Endothelial cell of umbilical vein (primary cell): ENCODE data around the gene PRR7. TPM values are rescaled to one million over a fixed set of nuclear protein-coding genes. Genes with fewer than 3 reads are reported as not detected.

ENCODE experiments used
- BruUV-seq: library from RNA; stranded (reverse); fragments of 400-500 nt; replicated peaks from 2 replicates; lab custom pipeline; 2021; lab: Mats Ljungman, UMichigan
- CTCF ChIA-PET: fragments of 300-600, 350-600 bp; sonication (Branson Sonifier 250); formaldehyde crosslinking; loops from one replicate; lab custom pipeline; 2021; ENCODE audit warnings: antibody characterized with exemption, inconsistent platforms; lab: Charles Lee
- POLR2A ChIA-PET: fragments of 300-600, 350-600 bp; sonication (Branson Sonifier 250); formaldehyde crosslinking; loops from one replicate; lab custom pipeline; 2021; ENCODE audit warnings: antibody characterized with exemption, inconsistent platforms; lab: Charles Lee
- DNase-seq: peaks from one replicate; pipeline ENCODE4 v3.0.0-alpha.2; 2011; ENCODE audit warnings: low read depth, low spot score
- FAIRE-seq: peaks from 2 replicates; lab custom pipeline; 2011; peaks lifted over from hg19 to GRCh38; lab: Jason Lieb, UNC
- H2AFZ ChIP-seq: 2 replicates; pipeline ENCODE4 v1.6.0; 2012; ENCODE audit warnings: low read depth, low read length, control low read depth, inconsistent platforms
- H3K27ac ChIP-seq: 2 replicates; pipeline ENCODE4 v1.5.1; 2011; ENCODE audit warnings: low read depth, mild to moderate bottlenecking, control low read depth, low read length, moderate library complexity; ENCODE audit not compliant: insufficient read depth
- H3K27me3 ChIP-seq, 2 experiments: 2 replicates each; pipeline versions ENCODE4 v1.6.0 to v1.6.1; 2011; ENCODE audit warnings: low read length in 2 of 2, mixed read lengths in 1 of 2; ENCODE audit not compliant: control insufficient read depth in 2 of 2, insufficient read depth in 2 of 2
- H3K36me3 ChIP-seq, 2 experiments: 2 replicates in 1 of 2; 3 replicates in 1 of 2; pipeline ENCODE4 v1.5.1; 2011; ENCODE audit warnings: low read length in 2 of 2, mild to moderate bottlenecking in 1 of 2, moderate library complexity in 1 of 2; ENCODE audit not compliant: control insufficient read depth in 2 of 2, insufficient read depth in 2 of 2; ENCODE audit errors: extremely low read depth in 1 of 2
- H3K4me1 ChIP-seq: 3 replicates; pipeline ENCODE4 v1.5.1; 2011; ENCODE audit warnings: mild to moderate bottlenecking, low read length; ENCODE audit not compliant: control insufficient read depth, insufficient read depth; ENCODE audit errors: extremely low read depth
- H3K4me2 ChIP-seq: 2 replicates; pipeline ENCODE4 v1.6.1; 2011; ENCODE audit warnings: low read length, control low read depth, mixed read lengths; ENCODE audit not compliant: insufficient read depth
- H3K4me3 ChIP-seq, 3 experiments: fragments of 200-600 bp in 1 of 3; sonication (generic), shearing (Covaris generic) in 1 of 3; replicated peaks in 1 of 3; 2 replicates each; pipeline ENCODE4 v1.5.1; 2011 to 2016; ENCODE audit warnings: control low read depth in 3 of 3, low read length in 3 of 3, mild to moderate bottlenecking in 2 of 3, inconsistent platforms in 1 of 3, low read depth in 1 of 3, moderate library complexity in 1 of 3; ENCODE audit not compliant: insufficient read depth in 1 of 3
- H3K79me2 ChIP-seq: 2 replicates; pipeline ENCODE4 v1.6.0; 2012; ENCODE audit warnings: low read length, inconsistent platforms; ENCODE audit not compliant: control insufficient read depth, insufficient read depth
- H3K9ac ChIP-seq: replicated peaks from 2 replicates; pipeline ENCODE3; 2011; ENCODE audit warnings: low read length, control low read depth; ENCODE audit not compliant: insufficient read depth; ENCODE audit errors: extremely low read depth
- H3K9me1 ChIP-seq: replicated peaks from 3 replicates; pipeline ENCODE4 v1.6.0; 2011; ENCODE audit warnings: mild to moderate bottlenecking, low read length; ENCODE audit not compliant: control insufficient read depth, insufficient read depth; ENCODE audit errors: extremely low read depth
- H3K9me3 ChIP-seq: replicated peaks from 2 replicates; pipeline ENCODE4 v1.5.1; 2012; ENCODE audit warnings: low read length, inconsistent platforms; ENCODE audit not compliant: control insufficient read depth, insufficient read depth
- H4K20me1 ChIP-seq: replicated peaks from 2 replicates; pipeline ENCODE3; 2011; ENCODE audit warnings: mild to moderate bottlenecking, low read length; ENCODE audit not compliant: control insufficient read depth, insufficient read depth; ENCODE audit errors: extremely low read depth
- EZH2 ChIP-seq: IDR thresholded peaks from 2 replicates; pipeline ENCODE4 v1.6.1; 2012; ENCODE audit warnings: borderline replicate concordance, low read depth, mild to moderate bottlenecking, moderate library complexity, low read length, inconsistent platforms; ENCODE audit not compliant: severe bottlenecking
- FOS ChIP-seq: IDR thresholded peaks from 2 replicates; pipeline ENCODE4 v1.6.1; 2011; ENCODE audit warnings: mild to moderate bottlenecking, low read length, moderate library complexity, borderline replicate concordance; ENCODE audit not compliant: insufficient read depth
- GATA2 ChIP-seq: IDR thresholded peaks from 2 replicates; pipeline ENCODE4 v1.7.0; 2011; ENCODE audit warnings: low read depth, mild to moderate bottlenecking, moderate library complexity, mixed read lengths, low read length; ENCODE audit not compliant: insufficient read length, insufficient read depth
- JUN ChIP-seq: IDR thresholded peaks from 2 replicates; pipeline ENCODE4 v1.6.1; 2011; ENCODE audit warnings: borderline replicate concordance, low read depth; ENCODE audit not compliant: insufficient read length, insufficient read depth
- MYC ChIP-seq: IDR thresholded peaks from one replicate; pipeline ENCODE4 v1.6.1; 2011; ENCODE audit warnings: mild to moderate bottlenecking, low read depth, low read length
- POLR2AphosphoS5 ChIP-seq: IDR thresholded peaks from 2 replicates; pipeline ENCODE4 v1.6.1; 2012; ENCODE audit warnings: low read depth, mild to moderate bottlenecking, control low read depth, low read length, moderate library complexity; ENCODE audit not compliant: insufficient read depth
- dilution Hi-C: fragments of 300-500 bp; cut with MboI; formaldehyde crosslinking; loops from one replicate; pipeline ENCODE4 v1.15.0; 2019; ENCODE audit warnings: low sequenced_read_pairs; ENCODE audit not compliant: extremely low pct_ligation_motif_present
- intact Hi-C: fragments of 100-400 bp; cut with micrococcal nuclease; formaldehyde crosslinking; loops from one replicate; pipeline ENCODE4 v1.10.0; 2022
- polyA plus RNA-seq, 4 experiments: library from polyadenylated mRNA; depleted of rRNA in 3 of 4; stranded (reverse) in 3 of 4; unstranded in 1 of 4; fragments of >200 nt; gene quantifications; 2 replicates each; pipeline versions ENCODE4 v1.2.1 to v1.2.3, GENCODE V29; 2011 to 2012; ENCODE audit warnings: missing spikeins in 1 of 4
- total RNA-seq: library from RNA; stranded (reverse); gene quantifications from 2 replicates; pipeline ENCODE4 v1.2.3, GENCODE V29; 2021
- TF ChIP-seq, protein P1 (sequence below): IDR thresholded peaks from 2 replicates; pipeline ENCODE4 v1.6.1; 2011; ENCODE audit not compliant: insufficient read depth, insufficient read length
- TF ChIP-seq, protein P2 (sequence below), 2 donors: IDR thresholded peaks; 1 replicate in 1 of 2; 2 replicates in 1 of 2; pipeline ENCODE4 v1.5.1; 2011; ENCODE audit warnings: low read length in 2 of 2, mild to moderate bottlenecking in 2 of 2, moderate library complexity in 2 of 2, control low read depth in 1 of 2, inconsistent platforms in 1 of 2, low read depth in 1 of 2; ENCODE audit not compliant: insufficient read depth in 1 of 2; ENCODE audit errors: extremely low read depth in 1 of 2

Gene PRR7
- total and polyA plus RNA-seq, 2 donors (not counting 3 experiments of a cell fraction or from before 2014, with no cell fraction given) = 6.5 to 6.6 TPM

DNA sequence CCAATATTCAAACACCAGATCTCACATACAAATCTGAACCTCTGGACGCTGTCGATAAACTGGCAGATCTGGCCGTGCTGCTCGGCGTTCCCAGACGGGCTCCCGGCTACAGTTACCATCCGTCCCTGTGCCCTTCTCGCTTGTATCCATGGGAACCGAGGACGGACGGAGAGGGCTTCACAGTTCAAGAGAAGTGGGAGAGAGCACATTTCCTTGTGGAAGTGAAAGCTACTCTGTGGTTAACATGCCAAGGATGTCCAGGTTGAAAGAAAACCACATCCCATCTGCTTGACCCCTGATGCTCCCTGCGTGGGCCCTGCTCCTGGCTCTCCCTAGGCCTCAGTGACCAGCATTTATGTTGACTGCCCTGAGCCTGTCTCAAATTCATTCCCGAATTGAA lies 33.2 kb downstream of the PRR7 start:
- no peak for DNase-seq
- no peak for FAIRE-seq
- no peaks in the 10 kb centered on the region for H3K4me1 ChIP-seq
- no peaks in the 10 kb centered on the region for H3K27me3 ChIP-seq
- no peak overlapping the region for H2AFZ ChIP-seq
- H3K79me2 ChIP-seq = no peaks in the 10 kb centered on the region
- no peak overlapping the region for H3K4me3 ChIP-seq
- POLR2A ChIA-PET = interaction anchor here (0.7 to 1.7 kb wide), 4 partner anchors 15 to 21 kb away, joined by 4 to 9 read pairs (median 5); partner anchors contain the start of gene PDLIM7
- no TSS peak for BruUV-seq
- no peaks in the 10 kb centered on the region for H3K9me3 ChIP-seq
- no peak overlapping the region for H3K9ac ChIP-seq
- H4K20me1 ChIP-seq = no peaks in the 10 kb centered on the region
- no peaks in the 10 kb centered on the region for H3K9me1 ChIP-seq
- no peak overlapping the region for H3K27ac ChIP-seq
- peaks cover 0 to 21% of the 10 kb centered on the region in 2 experiments for H3K36me3 ChIP-seq
- H3K4me2 ChIP-seq = no peak overlapping the region
- dilution Hi-C loops = no loop called here
- intact Hi-C loops = loop anchor here (10.0 kb wide), 1 partner anchor 1035 kb away; the partner anchor contains the start of gene FAF2
- CTCF ChIA-PET = interaction anchor here (1.0 to 1.7 kb wide), 5 partner anchors 11 to 25 kb away, joined by 3 to 6 read pairs (median 3); no protein-coding TSS in a partner anchor
- TF ChIP-seq EZH2 (no peak), JUN (no peak), GATA2 (no peak), FOS (no peak), MYC (no peak), POLR2AphosphoS5 (no peak)
- TF ChIP-seq, protein P1, sequence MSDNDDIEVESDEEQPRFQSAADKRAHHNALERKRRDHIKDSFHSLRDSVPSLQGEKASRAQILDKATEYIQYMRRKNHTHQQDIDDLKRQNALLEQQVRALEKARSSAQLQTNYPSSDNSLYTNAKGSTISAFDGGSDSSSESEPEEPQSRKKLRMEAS = no peak
- TF ChIP-seq, protein P2, sequence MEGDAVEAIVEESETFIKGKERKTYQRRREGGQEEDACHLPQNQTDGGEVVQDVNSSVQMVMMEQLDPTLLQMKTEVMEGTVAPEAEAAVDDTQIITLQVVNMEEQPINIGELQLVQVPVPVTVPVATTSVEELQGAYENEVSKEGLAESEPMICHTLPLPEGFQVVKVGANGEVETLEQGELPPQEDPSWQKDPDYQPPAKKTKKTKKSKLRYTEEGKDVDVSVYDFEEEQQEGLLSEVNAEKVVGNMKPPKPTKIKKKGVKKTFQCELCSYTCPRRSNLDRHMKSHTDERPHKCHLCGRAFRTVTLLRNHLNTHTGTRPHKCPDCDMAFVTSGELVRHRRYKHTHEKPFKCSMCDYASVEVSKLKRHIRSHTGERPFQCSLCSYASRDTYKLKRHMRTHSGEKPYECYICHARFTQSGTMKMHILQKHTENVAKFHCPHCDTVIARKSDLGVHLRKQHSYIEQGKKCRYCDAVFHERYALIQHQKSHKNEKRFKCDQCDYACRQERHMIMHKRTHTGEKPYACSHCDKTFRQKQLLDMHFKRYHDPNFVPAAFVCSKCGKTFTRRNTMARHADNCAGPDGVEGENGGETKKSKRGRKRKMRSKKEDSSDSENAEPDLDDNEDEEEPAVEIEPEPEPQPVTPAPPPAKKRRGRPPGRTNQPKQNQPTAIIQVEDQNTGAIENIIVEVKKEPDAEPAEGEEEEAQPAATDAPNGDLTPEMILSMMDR (IDR thresholded peaks at IDR 0.05; ENCODE audit: extremely low read depth in 1 of 2, insufficient read depth in 1 of 2, low read depth in 1 of 2, low read length in 2 of 2) = no peak
